ENCODE results near the gene RNF19B. TPM values are rescaled to one million over a fixed set of nuclear protein-coding genes. Genes with fewer than 3 reads are reported as not detected.

The RNF19B gene
- total RNA-seq, 1 experiment from 2014 or later, result 15.0 TPM

DNA sequence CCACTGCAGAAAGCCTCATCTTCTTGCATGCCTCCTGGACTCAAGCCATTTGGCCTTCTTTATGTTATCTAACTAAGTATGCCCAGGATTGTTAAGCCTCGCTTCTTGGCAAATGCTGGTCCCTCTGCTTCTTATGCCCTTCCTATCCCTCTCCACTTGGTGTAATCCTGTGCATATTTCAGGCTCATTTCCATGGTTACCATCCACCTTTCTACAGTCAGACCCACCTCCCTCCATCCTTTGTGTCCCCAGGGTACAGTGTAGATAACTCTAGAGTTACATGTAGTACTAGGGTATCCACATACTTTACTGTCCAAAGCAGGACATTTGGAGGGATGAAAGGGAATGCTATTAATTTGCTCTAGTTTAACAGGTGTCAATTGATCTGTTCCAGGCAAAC, 6.5 kb upstream of the RNF19B start:
- TF ChIP-seq, protein P1, sequence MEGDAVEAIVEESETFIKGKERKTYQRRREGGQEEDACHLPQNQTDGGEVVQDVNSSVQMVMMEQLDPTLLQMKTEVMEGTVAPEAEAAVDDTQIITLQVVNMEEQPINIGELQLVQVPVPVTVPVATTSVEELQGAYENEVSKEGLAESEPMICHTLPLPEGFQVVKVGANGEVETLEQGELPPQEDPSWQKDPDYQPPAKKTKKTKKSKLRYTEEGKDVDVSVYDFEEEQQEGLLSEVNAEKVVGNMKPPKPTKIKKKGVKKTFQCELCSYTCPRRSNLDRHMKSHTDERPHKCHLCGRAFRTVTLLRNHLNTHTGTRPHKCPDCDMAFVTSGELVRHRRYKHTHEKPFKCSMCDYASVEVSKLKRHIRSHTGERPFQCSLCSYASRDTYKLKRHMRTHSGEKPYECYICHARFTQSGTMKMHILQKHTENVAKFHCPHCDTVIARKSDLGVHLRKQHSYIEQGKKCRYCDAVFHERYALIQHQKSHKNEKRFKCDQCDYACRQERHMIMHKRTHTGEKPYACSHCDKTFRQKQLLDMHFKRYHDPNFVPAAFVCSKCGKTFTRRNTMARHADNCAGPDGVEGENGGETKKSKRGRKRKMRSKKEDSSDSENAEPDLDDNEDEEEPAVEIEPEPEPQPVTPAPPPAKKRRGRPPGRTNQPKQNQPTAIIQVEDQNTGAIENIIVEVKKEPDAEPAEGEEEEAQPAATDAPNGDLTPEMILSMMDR (conservative IDR thresholded peaks at IDR 0.05), result no peak
- H3K79me2 ChIP-seq (ENCODE audit: insufficient read depth, low read length), result no peaks in the 10 kb centered on the region
- no peak overlapping the region for H3K4me2 ChIP-seq (ENCODE audit: insufficient read depth, insufficient read length, low read length)
- H3K56ac ChIP-seq (ENCODE audit: insufficient read length, low read depth, low read length), result no peak overlapping the region
- no peaks in the 10 kb centered on the region for H3K79me1 ChIP-seq (ENCODE audit: insufficient read depth, low read depth, low read length, poor library complexity, severe bottlenecking)
- H3K27me3 ChIP-seq (ENCODE audit: insufficient read depth, low read length), result peaks cover 13% of the 10 kb centered on the region
- no peak overlapping the region for H2BK12ac ChIP-seq (ENCODE audit: insufficient read length, low read depth, low read length)
- H3K14ac ChIP-seq (ENCODE audit: insufficient read depth, low read length), result no peak overlapping the region
- no peak overlapping the region for H2AK5ac ChIP-seq (ENCODE audit: insufficient read length, low read length)
- Mint-ChIP-seq H3K4me3 (no peak overlapping the region), H3K27me3 (ENCODE audit: low read depth) (peaks cover 72% of the 10 kb centered on the region), H3K9me3 (peaks cover 9 to 10% of the 10 kb centered on the region in 2 experiments), H3K36me3 (ENCODE audit: insufficient read depth in 1 of 3, low read depth in 3 of 3) (peaks cover 6 to 10% (median 7%) of the 10 kb centered on the region in 3 experiments; a peak in 6 of 7 replicates), H3K4me1 (peaks cover 7% of the 10 kb centered on the region in 2 experiments; a peak in 3 of 4 replicates), H3K27ac (no peak overlapping the region)
- no peak overlapping the region for H3K23ac ChIP-seq (ENCODE audit: insufficient read length, low read depth, low read length)
- H3K27ac ChIP-seq (ENCODE audit: insufficient read length, low read depth, low read length), result no peak overlapping the region
- no peak overlapping the region for H4K91ac ChIP-seq (ENCODE audit: insufficient read length, low read depth, low read length)
- H3K23me2 ChIP-seq (ENCODE audit: insufficient read length, low read depth, low read length, poor library complexity, severe bottlenecking), result peaks cover 4% of the 10 kb centered on the region
- no peaks in the 10 kb centered on the region for H4K20me1 ChIP-seq (ENCODE audit: control insufficient read depth, insufficient read depth, insufficient read length)
- no peak overlapping the region for H3K18ac ChIP-seq (ENCODE audit: insufficient read length, low read depth, low read length)
- WGBS (ENCODE audit: extremely low coverage, insufficient read length, low lambda C conversion rate), result no CpG with 5 or more reads among the region's 1 CpG
- no peak overlapping the region for H2BK15ac ChIP-seq (ENCODE audit: low read depth, low read length)
- no peak overlapping the region for H2AFZ ChIP-seq (ENCODE audit: low read length)
- no peak for DNase-seq
- H4K5ac ChIP-seq (ENCODE audit: insufficient read length, low read depth, low read length), result no peak overlapping the region
- H2BK20ac ChIP-seq (ENCODE audit: low read depth, low read length, poor library complexity, severe bottlenecking), result no peak overlapping the region
- H4K8ac ChIP-seq (replicated peaks; ENCODE audit: insufficient read length, low read depth, low read length), result no peak overlapping the region
- H3T11ph ChIP-seq (ENCODE audit: low read length), result no peak overlapping the region
- no peak overlapping the region for H2BK5ac ChIP-seq (ENCODE audit: insufficient read length, low read length)
- H3K4me1 ChIP-seq (ENCODE audit: insufficient read depth, low read length), result no peaks in the 10 kb centered on the region
- no peaks in the 10 kb centered on the region for H3K9me3 ChIP-seq (ENCODE audit: control insufficient read depth, low read depth, low read length)
- H2BK120ac ChIP-seq (ENCODE audit: low read depth, low read length, poor library complexity, severe bottlenecking), result no peak overlapping the region
- H3K9ac ChIP-seq (ENCODE audit: extremely low read depth, insufficient read length, low read length), result no peak overlapping the region
- no peak overlapping the region for H3K4ac ChIP-seq (ENCODE audit: low read depth, low read length)

All from H9 (cell line).